GM21825 (cell line): ENCODE data around the gene CLEC16A.

Experiments used
- ATAC-seq: cut with Tn5 transposase; IDR thresholded peaks from one replicate; pipeline ENCODE4 v1.9.1; 2021; ENCODE audit warnings: mild to moderate bottlenecking, moderate library complexity; ENCODE audit not compliant: unreplicated experiment

Gene CLEC16A

DNA sequence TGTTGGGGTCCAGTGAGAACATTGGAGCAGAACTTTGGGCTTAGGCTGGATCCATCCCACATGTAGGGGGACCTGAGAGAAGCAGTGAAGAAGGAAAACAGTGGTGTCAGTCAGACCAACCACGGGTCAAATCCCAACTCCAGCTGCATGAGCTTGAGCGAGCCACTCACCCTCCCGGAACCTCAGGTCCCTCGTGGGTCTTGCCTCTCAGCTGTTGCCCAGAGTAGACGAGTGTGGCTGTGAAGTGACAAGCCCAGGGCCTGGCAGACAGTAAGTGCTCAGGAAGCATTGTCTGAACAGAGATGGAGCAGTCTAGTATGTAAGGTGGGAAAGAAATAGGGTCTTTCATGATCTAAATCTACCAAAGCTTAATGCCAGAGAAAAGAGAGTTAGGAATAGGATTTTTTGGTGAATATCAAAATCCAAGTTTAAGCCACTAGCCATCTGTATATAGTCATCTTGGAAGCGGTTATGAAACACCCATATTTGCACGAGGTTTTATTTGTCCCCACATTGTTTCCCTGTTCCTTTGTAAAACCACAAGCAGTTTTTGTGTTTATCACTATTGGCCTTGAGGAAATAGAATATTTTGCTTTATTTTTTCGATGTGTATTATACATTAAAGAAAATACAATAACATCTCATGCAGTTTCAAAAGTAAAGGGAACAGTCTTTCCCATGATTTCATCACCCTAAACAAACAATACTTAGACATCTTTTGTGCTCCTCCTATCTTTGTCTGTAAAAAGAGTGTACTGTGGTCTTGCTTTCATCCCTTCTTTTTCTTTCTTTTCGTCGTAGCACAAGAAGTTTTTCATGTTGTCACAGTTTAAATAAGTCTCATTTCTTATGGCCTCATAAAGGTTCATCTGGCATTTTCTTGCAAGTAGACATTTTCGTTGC lies 112.0 kb downstream of the CLEC16A start:
- no peak for ATAC-seq

DNA sequence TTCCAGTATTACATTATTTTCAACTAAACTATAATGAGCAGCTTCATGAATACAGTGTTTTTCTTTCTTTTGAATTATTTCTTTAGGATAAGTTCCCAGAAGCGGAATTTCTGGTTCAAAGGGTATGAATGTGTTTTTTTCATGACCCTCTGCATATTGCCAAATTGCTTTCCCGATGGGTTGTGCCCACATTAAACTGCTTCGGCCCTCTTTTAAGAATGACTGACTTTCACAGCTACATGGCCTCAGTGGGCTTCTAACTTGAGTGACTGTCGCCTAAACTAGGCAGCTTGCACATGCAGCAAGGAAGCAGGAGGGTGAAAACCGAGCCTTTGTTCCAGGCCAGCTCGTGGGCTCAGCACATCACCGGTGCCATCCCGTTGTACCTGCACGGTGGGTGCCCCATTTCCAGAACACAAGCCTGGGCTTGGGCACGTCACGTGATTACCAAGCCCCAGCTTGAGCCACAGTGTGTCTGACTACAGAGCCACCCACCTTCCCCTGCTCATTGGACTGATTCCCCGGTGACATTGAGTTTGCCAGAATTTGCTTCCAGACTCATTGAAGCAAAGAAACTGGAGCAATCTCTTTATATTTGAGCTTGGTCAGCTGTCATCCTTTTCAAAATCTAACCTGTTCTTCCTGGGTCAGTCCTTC lies 112.8 kb downstream of the CLEC16A start:
- ATAC-seq = no peak

DNA sequence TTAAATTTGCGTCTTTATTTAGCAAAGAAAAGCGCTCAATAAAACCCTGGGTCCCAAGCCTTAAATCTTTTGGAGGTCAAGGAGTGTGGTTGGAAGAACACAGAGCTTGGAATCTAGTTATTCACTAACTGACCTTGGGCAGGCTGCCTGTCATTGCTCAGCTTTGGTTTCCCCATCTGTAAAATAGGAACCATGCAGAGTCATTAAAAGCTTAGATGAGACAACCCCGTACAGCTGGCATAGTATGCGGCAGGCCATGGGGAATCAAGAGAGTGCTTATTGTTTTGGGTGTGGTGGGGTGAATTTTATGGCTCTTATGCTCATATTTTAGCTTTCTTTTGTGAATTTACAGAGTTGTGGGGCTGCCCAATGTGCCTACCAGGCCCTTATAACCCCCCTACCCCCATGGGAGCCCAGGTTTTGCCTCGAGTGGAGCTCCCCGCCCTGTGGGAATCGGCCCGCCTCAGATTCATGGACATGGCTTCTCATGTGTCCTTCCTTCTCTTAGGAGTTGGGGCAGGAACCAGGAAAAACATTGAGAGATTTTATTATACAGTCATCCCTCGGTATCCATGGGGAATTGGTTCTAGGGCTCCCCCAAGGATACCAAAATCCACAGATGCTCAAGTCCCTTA lies 113.5 kb downstream of the CLEC16A start:
- ATAC-seq = no peak

DNA sequence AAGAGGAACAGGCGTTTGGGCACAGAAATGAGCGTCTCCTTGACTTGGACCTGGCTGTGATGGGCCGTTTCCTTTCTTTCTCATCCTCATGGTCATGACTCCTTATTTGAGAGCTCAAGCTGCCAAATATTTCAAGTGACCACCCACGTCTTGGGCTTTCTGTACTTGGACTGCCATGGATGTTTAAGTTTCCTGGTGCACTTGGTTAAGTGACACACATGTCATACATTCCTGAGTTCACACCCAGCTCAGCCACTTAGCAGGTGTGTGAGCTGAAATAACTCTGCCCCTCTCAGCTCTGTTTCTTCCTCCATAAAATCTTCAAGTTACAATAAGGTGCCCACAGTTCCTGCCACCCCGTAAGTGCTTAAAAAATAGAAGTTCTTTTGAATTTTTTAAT lies 114.5 kb downstream of the CLEC16A start:
- ATAC-seq = no peak

DNA sequence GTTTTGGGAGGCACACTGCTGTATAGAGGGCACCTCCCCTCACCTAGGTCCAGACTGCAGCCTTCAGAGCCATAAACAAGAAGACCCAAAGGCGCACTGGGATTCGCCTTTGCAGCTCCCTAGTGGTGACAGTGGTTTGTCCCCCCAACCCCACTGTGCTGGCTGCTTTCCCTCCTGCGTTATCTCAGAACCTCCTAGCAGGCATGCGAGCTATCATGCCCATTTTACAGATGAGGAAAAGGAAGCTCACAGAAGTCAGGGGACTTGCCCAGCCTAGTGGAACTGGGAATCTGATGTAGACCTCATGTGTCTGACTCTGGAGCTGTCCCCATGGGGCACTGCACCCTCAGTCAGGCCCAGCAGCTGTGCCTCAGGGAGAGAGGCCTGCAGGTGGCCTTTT lies 115.2 kb downstream of the CLEC16A start:
- ATAC-seq = no peak

DNA sequence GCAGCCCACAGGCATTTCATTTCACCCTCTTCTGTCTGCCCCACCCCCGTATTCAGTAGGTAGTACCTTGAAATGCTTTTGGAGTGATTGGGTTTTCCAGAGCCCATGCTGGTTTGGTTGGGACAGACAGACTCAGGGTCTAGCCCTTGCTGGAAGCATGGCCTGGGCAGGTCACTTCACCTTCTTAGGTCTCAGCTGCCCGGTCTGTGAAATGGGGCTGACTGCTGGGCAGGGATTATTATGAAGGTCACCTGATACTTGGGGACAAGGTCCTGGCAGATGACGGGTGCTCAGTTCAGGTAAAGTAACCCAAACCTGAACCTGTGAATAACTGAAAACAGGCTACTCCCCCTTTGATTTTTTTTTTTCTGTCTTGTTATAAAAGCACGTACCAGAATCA lies 116.0 kb downstream of the CLEC16A start:
- no peak for ATAC-seq

DNA sequence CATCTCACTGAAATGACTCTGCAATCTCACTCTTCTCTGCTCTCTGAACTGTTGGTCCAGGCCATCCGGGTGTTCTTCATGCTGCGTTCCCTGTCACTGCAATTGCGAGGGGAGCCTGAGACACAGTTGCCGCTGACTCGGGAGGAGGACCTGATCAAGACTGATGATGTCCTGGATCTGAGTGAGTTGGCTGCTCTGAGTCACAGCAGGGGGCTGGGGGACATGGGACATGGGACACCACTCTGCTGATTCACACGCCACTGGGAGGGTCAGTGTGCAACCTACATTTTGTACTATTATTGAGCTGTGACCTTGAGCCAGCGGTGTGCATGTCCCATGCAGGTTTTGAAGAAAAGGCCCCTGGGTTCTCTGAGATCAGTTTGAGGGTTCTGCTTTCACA lies 116.5 kb downstream of the CLEC16A start:
- ATAC-seq = no peak

DNA sequence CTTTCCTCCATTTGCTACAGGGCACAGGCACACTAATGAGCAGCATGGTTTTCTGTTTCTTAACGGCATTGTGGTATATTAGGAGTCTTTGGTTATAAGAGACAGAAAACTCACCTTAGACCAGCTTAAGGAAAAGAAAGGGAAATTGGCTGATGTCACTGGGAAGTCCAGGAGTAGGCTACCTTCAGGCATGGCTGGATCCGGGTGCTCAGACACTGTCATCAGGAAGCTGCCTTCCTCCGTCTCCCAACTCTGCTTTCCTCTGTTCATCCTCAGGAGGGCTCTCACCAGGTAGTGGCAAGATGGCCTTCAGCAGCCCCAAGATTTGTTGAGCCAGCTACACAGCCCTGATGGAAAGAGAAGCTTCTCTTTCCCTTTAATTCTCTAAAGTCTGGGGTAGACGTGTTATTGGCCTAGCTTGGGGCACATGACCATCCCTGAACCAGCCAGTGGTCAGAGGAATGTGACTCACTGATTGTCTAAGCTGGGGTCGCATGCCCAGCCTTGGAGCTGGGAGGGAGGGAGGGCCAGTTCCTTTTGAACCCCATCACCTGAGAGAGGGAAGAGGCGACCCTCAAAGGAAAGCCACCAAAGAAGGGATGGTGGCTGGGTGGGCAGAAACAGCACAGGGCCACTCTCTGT lies 117.4 kb downstream of the CLEC16A start:
- ATAC-seq = no peak

DNA sequence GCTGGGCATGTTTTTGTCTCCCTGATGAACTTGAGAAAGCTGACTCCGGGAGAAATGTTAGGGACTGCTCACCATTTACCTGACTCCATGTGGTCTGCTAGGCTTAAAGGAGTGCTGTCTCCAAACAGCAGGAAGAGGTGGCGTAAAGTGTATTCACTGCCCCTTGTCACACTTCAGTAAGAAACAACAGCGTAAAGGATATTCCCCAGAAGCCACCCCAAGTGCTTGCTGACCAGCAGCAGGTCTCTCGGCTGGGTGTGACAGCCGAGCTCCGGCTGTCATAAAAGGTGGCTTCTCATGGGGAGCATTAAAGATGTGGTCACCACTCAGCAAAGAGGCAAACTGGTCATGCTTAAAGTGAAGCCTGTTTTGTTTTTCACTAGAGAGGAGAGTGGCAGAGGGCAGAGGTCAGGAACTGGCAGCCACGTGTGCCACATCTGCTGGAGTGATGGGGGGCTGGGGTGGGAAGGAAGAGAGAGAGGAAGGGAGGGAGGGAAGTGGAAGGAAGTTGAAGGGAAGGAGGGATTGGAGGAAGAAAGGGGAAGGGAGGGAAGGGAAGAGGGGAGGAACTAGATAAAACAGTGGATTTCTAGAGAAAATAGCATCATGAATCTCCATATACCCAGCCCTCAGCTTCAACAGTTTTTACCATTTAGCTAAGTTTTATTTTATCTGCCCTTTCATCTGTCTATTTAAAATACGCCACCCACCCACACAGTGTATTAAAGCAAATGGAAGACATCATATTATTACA lies 119.3 kb downstream of the CLEC16A start:
- no peak for ATAC-seq

DNA sequence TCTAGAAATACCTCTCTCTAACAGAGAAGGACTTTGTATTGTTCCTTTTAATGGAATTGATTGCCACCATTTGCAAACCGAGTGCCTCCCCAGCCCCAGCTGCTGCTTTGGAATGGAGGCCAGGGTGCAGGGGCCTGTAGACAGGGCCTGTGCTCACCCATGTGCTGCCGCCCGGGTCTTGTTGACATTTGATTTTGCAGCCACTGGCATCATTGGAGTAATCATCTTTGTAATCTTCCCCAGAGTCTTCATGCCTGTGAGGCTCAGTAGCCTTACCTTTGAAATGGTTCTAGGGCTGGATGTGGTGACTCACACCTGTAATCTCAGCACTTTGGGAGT lies 119.8 kb downstream of the CLEC16A start:
- no peak for ATAC-seq

DNA sequence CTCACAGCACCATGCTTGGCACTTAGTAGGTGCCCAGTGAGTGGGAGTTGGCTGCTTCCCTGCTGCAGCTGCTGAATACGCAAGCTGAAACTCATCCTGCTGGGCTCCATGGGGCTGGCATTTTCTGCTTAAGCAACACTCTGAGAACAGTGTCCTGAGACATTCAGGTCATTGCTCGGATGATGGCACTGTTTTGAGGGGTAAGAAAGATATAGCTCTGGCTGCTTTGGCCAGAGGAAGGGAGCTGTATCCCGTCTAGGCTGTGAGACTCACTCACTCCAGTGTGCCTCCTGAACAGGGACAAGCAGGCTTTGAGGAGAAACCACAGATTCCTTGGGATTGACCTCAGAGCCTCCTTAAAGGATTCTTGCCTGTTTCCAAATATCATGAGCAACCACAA lies 120.5 kb downstream of the CLEC16A start:
- ATAC-seq = no peak

DNA sequence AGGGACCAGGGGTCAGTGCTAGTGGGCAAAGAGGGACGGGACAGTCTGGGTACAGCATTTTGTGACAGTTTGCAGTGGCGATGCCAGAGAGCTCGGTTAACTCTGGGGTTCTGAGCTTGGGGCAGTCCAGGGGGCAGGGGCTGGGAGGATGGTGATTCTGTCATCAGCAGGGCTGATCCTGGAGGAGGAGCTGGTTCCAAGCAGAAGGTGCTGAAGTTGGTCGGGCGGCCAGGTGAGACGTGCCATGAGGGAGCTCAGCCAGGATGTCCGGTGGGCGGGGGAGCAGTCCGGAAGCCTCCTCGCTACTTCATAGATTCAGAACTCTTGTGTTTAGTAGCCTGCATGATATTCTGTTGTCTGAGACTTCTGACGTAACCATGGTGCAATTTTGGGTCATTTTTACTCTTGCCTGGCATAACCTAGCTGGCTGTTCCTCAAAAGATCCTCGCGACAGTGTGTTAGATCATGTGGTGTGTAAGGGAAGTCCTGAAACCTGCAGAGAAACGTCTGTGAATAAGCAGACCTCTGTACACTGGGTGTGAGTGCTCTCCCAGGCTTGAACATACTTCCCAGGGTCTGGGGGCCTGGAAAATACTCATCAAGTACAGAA lies 122.0 kb downstream of the CLEC16A start:
- ATAC-seq = no peak

DNA sequence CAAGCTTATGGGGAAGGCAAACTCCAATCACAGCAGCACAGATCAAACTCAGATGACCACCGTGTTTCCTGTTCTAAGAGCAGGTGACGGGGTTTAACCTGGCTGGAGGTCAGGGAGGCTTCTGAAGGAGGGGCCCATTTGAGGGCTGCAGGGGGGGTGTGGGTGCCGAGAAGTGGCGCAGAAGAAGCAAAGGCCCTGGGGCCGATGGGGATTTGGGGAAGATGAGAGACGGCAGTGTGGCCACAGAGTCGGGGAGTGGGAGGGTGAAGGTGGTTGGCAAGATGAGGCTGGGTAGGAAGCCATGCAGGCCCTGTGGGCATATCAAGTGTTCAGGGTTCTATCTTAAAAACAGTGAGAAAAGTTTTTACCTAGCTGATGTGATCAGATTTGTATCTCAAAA lies 122.9 kb downstream of the CLEC16A start:
- no peak for ATAC-seq

DNA sequence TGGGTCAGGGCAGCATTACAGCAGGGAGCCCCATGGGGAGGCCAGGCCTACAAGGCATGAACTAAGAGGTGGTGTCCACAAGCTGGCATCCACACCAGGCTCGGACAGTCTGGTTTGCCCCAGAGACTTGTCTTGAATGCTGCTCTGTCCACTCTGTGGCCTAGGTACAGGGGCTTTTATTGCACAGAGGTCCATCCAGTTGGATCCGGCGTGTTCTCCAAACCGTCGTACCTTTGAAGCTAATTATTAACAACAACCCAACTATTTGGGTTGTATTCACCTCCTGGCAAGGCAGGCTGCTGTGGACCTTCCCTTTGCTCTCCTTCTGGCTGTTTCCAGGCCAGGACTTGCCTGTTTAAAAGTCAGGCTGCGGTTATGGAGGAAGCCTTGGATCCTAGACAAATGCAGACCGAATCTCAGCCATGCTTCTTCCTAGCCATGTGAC lies 123.4 kb downstream of the CLEC16A start:
- no peak for ATAC-seq

DNA sequence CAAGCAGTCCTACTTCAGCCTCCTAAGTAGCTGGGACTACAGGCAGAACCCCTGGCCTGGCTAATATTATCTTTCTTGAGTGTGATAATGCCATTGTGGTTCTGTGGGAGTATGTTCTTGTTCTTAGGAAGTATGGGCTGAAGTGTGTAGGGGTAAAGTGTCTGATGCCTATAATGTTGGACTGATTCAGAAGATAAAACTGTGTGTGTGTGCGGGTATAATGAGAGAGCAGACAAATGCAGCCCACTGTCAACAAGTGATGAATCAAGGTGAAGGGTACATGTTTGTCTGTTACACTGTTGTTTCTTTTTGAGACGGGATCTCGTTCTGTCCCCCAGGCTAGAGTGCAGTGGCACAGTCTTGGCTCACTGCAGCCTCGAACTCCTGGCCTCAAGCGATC lies 127.5 kb downstream of the CLEC16A start:
- ATAC-seq = no peak

DNA sequence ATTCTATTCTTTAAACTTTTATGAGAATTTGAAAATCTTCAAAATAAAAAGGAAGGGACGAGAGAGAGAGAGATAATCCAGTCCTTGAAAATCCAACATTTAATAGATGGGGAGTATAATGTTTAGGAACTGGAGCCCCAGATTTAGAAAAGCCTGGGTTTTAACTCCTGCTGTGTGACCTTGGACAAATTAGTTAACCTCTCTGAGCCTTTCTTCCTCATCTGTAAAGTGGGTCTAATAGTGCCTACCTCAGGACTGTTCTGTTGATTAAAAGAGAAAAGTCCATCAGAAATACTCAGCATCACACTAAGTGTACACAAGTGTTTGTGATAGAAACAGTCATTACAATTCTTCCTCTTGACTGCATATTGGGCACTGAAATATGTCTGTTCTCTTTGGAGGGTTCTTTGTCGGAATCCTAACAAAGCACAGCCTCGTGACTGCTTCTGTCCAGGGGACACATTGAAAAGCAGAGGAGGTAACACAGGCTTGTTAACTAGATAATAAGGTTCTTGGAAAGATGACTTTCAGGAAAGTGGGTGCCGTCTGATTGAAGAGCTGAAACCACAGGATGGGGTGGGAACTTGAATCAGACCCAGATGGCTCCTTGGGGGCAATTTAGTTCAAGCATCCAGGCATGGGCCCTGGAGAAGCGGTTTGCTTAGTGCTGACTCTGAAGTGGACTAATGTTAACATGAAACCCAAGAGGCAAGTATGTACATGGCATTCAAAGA lies 128.2 kb downstream of the CLEC16A start:
- ATAC-seq = no peak

DNA sequence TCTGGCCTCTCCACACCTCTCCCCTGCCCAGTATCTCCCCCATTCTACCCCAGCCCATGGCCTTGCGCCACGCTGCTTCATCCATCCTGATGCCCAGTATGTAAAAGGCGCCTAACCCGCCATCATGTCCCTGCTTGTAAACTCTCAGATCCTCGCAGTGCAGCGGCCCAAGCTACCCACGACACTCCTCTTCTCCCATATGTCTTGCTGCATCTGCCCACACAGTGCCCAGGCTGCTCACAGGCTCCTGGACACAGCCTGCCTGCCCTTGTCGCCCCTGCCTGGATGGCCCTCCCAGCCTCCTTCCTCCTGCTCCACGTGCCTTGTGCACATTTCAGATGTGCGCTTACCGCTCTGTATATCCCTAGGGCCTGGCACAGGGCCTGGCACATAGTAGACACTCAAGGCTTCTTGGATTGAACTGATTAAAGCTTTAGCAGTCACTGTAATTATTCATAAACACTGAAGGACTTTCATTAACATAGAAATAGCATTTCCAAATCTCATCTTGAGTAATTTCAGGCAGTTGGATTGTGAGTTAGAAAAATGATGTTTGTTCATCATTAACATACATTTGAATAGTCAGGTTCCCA lies 129.1 kb downstream of the CLEC16A start:
- no peak for ATAC-seq

DNA sequence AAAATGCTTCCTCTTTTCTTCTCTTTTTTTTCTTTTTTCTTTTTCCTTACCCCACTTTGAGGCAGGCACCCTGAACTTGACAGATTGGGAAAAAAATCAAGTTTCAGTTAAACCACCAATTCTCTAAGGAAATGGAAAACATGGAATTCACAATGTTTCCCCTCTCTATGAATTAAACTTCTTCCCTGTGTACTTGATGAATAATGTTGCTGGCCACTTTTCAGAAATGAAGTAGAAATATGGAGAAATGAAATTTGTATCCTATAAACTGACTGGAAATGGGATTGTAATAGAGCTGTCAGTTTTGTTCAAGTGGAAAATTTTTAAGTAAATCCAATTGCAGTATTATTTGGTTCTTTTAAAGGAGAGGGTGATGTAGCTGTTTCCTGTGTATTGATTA lies 129.8 kb downstream of the CLEC16A start:
- no peak for ATAC-seq

DNA sequence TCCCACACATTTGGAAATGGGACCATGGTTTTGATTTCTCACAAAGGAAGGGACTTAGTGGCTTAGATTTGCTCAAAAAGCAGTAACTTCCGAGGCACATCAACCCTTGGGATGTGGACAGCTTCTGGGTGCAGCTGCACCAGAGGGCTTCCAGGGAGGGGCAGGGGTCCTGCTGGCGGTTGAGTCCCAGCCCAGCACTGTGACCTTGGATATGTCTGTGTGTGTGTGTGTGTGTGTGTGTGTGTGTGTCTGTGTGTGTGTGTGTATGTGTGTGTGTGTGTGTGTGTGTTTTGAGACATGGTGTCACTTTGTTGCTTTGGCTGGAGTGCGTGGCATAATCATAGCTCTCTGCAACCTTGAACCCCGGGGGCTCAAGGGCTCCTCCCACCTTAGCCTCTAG lies 130.8 kb downstream of the CLEC16A start:
- ATAC-seq = no peak
